Activated T-cell treated with anti-CD3 and anti-CD28 coated beads for 24 hours (primary cell): ENCODE data around the gene CC2D1A.
"Not testable (repeated sequence)": the region's sequence is repeated elsewhere in the genome, so short reads cannot be mapped to it uniquely, and the experiment has no call there.

Experiments used
- DNase-seq: peaks from one replicate; pipeline ENCODE4 v3.0.0-alpha.2; 2020; ENCODE audit warnings: low read depth

The CC2D1A gene

GRCh38 chr19:13962699-13963602 lies 57.0 kb downstream of the CC2D1A start:
- DNase-seq: no peak

GRCh38 chr19:13963603-13964105 lies 57.7 kb downstream of the CC2D1A start:
- DNase-seq: no peak

DNA sequence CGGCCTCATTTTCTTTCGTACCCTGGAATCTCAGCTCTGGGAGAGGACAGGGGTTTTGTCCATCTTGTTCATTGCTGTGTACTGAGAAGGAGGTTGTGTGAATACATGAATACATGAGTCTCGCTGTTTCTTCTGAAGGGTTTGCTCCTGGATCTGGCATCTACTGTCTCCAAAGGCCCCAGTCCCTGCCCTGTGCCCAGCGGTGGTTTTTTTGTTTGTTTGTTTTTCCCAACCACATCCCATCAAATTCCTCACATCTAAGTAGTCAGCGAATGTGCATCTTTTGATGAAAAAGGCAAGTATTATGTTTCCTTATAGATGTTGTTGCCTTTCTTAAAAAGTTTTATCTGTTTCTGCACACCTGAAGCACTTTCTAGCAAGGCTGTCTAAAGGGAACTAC lies 58.8 kb downstream of the CC2D1A start:
- no peak for DNase-seq

GRCh38 chr19:13965377-13965896 lies 59.4 kb downstream of the CC2D1A start:
- no peak for DNase-seq

DNA sequence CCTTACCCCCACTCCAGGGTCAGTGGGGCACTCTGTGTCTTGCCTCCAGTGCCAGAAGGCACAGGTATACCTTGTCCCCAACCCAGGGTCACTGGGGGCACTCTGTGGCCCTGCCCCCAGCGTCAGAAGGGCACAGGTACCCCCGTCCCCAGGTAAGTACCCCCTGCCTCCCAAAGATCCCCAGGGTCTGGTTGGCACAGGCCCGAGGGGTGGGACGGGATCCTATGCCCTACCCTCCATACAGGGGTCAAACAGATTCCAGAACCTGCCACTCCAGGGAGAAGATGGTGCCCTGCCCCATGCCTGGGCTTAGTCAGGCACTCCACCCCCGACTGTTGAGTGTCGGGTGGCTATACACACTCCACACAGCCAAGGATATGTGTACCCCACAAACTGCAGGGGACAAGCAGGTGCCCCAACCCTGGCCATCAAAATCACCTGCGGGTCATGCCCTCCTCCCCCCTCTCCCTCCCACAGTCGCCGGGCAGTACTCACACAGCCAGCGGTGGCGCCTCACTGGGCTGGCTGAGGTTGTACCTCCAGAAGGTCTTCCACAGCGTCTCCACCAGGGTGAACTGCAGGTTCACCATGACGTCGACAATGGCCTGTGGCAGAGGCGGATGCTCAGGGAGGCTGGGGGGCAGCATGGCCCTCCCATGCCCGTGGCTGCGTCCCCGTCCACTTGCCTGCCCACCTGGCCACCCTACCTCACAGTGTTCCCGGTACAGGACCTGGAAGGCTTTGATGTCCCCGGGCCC lies 60.1 kb downstream of the CC2D1A start:
- no peak for DNase-seq

DNA sequence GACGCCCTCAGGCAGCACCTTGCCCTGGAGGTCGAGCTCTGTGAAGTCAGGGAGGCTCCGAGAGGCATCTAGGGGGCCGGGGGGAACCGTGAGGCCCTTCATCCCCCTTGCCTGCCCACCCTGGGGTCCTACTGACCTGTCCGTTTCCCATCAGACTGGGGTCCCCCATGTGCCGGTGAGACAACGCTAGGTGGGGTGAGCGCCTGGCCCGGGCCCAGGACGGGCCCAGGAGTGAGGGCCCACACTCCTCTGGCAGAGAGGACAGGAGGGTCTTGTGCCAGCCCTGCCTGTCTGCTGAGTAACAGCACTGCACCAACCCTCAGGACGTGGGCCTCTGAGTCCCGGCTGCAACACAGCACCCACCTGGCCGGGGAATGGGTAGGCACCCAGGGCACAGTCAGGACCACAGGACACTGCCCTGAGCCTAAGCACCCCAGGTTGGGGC lies 60.7 kb downstream of the CC2D1A start:
- DNase-seq: no peak

GRCh38 chr19:13967206-13967605 lies 61.2 kb downstream of the CC2D1A start:
- DNase-seq: not testable (repeated sequence)

- DNase-seq: no peak
Measured at GRCh38 chr19:13968383-13968935, 62.5 kb downstream of the CC2D1A start.

DNA sequence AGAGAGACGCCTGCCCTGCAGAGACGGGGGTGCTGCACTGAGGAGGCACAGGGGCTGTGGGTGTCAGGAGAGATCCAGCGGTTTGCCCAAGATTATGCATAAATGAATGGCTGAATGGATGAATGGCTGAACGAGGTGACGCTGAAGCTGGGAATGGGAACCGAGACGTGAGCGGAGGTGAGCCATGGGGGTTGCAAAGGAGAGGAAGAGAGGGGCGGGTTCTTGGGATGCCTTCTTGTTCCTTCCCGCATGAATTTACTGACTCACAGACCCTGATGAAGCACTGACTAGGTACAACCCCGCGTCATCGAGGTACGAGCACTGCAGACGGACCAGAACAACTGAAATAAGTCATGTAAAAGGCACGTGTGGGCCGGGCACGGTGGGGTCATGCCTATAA lies 63.0 kb downstream of the CC2D1A start:
- DNase-seq: no peak

DNA sequence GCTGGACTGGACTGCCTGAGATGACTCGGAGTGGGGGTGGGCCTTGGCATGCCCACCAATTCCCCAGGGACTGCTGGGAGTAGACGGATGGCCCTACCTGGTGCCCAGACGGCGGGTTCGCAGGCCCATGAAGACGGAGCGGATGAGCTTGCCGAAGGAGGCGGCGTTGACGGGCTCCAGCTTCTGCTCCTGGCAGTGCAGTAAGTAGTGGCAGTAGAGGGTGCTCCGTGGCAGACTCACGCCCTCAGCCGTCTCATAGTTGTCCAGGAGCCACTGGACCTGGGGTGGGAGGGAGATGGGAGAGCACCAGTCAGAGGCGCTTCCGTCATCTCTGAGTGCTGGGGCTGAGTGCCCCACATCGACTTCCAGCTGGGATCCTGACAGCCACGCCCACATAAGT lies 63.9 kb downstream of the CC2D1A start:
- no peak for DNase-seq

DNA sequence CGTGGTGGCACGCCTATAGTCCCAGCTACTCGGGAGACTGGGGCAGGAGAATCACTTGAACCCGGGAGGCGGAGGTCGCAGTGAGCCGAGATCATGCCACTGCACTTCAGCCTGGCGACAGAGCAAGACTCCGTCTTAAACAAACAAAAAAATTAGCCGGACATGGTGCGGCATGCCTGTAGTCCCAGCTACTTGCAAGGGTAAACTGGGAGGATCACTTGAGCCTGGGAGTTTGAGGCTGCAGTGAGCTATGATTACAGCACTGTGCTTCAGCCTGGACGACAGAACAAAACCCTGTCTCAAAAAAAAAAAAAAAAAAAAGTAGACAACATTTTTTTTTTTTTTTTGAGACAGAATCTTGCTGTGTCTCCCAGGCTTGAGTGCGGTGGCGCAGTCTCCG lies 65.9 kb downstream of the CC2D1A start:
- DNase-seq: not testable (repeated sequence)

GRCh38 chr19:13972368-13973155 lies 66.6 kb downstream of the CC2D1A start:
- DNase-seq: no peak

DNA sequence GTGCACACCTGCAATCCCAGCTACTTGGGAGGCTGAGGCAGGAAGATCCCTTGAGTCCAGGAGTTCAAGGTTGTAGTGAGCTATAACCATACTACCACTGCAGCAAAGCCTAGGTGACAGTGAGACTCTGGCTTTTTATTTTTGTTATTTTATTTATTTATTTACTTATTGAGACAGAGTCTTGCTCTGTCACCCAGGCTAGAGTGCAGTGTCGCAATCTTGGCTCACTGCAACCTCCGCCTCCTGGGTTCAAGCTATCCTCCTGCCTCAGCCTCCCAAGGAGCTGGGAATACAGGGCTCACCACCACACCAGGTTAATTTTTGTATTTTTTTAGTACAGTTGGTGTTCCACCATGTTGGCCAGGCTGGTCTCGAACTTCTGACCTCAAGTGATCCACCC lies 67.5 kb downstream of the CC2D1A start:
- not testable (repeated sequence) for DNase-seq

DNA sequence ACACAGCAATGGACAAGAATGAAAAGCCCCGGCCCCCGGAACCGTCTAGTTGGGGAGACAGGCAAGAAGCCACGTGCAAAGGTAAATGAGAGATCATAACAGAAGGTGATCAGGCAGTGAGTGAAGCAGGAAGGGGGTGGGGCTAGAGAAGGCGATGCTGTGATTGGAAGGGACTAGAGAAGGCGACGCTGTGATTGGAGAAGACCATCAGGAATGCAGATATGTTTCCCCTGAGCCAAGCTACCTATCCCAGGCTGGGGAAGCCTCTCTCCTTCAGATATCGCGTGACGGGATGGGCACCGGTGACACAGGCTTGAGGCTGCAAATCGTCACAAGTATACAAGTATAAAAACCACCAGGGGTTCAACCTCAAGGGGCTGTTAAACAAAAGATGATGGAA lies 68.1 kb downstream of the CC2D1A start:
- no peak for DNase-seq

GRCh38 chr19:13975870-13976269 lies 69.9 kb downstream of the CC2D1A start:
- no peak for DNase-seq

- no peak for DNase-seq
Measured at GRCh38 chr19:13976446-13976845, 70.4 kb downstream of the CC2D1A start.

GRCh38 chr19:13977803-13978202 lies 71.8 kb downstream of the CC2D1A start:
- no peak for DNase-seq

DNA sequence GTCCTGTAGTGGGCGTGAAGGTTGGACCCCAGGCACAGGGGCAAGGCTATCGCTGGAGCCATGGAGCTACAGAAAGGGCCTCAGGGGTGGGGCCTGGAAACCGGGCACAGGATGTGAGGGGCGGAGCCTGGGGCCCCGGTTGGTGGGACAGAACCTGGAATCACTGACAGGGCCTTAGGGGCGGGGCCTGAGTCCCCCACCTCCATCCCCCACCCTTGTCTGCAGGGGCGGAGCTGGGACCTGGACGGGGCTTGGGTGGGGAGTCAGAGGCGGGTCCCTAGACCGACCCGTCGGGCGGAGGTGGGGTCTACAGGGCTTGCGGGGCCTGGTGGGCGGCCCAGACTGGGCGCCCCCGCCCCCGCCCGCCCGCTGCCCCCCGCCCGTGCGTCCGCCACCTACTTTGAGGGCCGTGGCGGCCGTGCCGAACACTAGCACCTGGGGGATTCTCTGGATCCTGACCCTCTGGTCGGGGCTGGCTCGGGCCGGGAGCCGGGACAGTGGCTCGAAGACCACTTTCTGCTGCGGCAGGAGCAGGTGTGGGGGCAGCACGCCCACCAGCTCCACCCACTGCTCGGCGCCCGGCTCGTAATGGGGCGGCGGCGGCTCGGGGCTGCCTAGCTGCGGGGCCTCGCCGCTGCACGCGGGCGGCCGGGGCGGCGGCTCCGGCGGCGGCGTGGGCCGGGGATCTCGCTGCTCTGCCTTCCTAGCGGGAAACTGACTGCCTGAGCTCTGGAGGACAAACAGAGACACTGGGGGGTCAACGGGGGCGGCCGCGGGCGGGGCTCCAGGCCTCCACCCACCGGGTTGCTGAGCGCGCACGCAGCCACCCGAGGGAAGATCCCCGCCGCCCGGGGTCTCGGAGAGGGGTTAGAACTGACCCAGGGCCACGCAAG lies 72.6 kb downstream of the CC2D1A start:
- DNase-seq: no peak

DNA sequence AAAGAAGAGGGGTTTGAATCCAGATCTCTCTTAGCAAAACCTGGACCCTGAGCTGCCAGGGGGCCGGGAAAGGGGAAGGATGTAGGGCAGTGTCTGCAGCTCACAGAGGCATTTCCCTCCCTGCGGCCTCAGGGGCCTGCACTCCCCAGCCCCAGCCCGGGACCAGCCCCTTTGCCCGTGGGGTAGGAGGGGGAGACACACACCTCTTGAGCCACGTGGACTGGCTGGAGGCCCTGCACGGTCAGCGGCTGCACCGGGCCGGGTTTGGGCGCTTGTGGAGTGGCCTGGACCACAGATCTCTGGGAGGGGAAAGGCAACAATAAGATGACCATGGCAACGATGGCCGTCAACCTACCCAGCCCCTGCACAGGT lies 73.2 kb downstream of the CC2D1A start:
- DNase-seq: no peak

DNA sequence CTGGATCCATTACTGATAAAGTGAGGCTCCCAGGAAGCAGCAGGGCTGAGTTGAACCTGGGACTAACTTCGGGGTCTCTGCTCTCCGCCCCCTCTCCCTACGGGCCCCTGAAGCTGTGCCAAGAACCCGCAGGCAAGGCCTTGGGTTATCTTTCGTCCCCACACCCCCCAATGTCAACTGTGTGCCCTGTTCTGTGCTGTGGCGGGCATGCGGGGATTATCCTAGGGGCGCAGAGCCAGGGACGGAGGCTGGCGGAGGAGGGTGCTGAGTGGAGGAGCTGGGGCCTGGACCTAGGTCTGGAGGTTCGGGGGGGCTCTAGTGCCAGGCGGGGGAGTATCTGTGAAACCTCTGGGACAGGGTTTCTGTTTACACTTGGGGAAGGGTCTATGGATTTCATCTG lies 73.7 kb downstream of the CC2D1A start:
- DNase-seq: no peak

GRCh38 chr19:13980340-13980739 lies 74.3 kb downstream of the CC2D1A start:
- DNase-seq: no peak
